Measurements from ENCODE around the gene PPP1R1C.

- TF ChIP-seq, protein P1, sequence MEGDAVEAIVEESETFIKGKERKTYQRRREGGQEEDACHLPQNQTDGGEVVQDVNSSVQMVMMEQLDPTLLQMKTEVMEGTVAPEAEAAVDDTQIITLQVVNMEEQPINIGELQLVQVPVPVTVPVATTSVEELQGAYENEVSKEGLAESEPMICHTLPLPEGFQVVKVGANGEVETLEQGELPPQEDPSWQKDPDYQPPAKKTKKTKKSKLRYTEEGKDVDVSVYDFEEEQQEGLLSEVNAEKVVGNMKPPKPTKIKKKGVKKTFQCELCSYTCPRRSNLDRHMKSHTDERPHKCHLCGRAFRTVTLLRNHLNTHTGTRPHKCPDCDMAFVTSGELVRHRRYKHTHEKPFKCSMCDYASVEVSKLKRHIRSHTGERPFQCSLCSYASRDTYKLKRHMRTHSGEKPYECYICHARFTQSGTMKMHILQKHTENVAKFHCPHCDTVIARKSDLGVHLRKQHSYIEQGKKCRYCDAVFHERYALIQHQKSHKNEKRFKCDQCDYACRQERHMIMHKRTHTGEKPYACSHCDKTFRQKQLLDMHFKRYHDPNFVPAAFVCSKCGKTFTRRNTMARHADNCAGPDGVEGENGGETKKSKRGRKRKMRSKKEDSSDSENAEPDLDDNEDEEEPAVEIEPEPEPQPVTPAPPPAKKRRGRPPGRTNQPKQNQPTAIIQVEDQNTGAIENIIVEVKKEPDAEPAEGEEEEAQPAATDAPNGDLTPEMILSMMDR (IDR thresholded peaks at IDR 0.05; ENCODE audit: poor library complexity, severe bottlenecking) = no peak
- TF ChIP-seq POLR2AphosphoS5 (IDR thresholded peaks at IDR 0.05) (no peak), MXI1 (conservative IDR thresholded peaks at IDR 0.05; ENCODE audit: poor library complexity, severe bottlenecking) (no peak), EZH2 (IDR thresholded peaks at IDR 0.05; ENCODE audit: borderline replicate concordance, insufficient read depth, low read length, poor library complexity, severe bottlenecking) (no peak), RAD21 (conservative IDR thresholded peaks at IDR 0.05) (no peak), TAF1 (IDR thresholded peaks at IDR 0.05; ENCODE audit: low read depth) (no peak)
Measured at GRCh38 chr2:182020286-182021070, 34.8 kb downstream of the PPP1R1C start.

All from neural cell (in vitro differentiated cells).